T-cell (primary cell): ENCODE measurements around the gene CRACR2B. TPM values are rescaled to one million over a fixed set of nuclear protein-coding genes. Genes with fewer than 3 reads are reported as not detected.

ENCODE experiments used
- ATAC-seq, 4 experiments: fragments of 200-7000 bp in 3 of 4; fragments of 150-1000 bp in 1 of 4; cut with Tn5 transposase; replicated peaks in 1 of 4; 1 replicate in 3 of 4; 2 replicates in 1 of 4; pipeline ENCODE4 v1.10.0; 2021; ENCODE audit warnings: moderate library complexity in 3 of 4, mild to moderate bottlenecking in 2 of 4, moderate number of reproducible peaks in 1 of 4
- CTCF ChIA-PET, 2 donors: fragments of 300-600 bp; sonication (Branson Sonifier 250); formaldehyde crosslinking; loops; one replicate each; lab custom pipeline; 2022; ENCODE audit warnings: antibody characterized with exemption in 2 of 2; lab: Charles Lee
- POLR2A ChIA-PET, 2 donors: fragments of 300-600 bp; sonication (Branson Sonifier 250); formaldehyde crosslinking; loops; one replicate each; lab custom pipeline; 2022; ENCODE audit warnings: antibody characterized with exemption in 2 of 2; lab: Charles Lee
- DNase-seq, 35 experiments: peaks; one replicate each; pipeline versions ENCODE4 v3.0.0 to v3.0.0-alpha.2; 2013 to 2023
- H3K27ac ChIP-seq: one replicate; pipeline ENCODE4 v1.5.1; 2013; ENCODE audit warnings: low read length
- H3K27me3 ChIP-seq, 2 experiments: replicated peaks in 1 of 2; 1 replicate in 1 of 2; 2 replicates in 1 of 2; pipeline versions ENCODE4 v1.6.1 to v1.7.0; 2013; ENCODE audit warnings: low read length in 1 of 2, mixed read lengths in 1 of 2; ENCODE audit not compliant: control insufficient read depth in 2 of 2, insufficient read depth in 2 of 2; ENCODE audit errors: extremely low read depth in 1 of 2
- H3K36me3 ChIP-seq, 2 donors: 1 replicate in 1 of 2; 2 replicates in 1 of 2; pipeline versions ENCODE4 v1.6.1 to v1.7.0; 2013; ENCODE audit warnings: low read length in 1 of 2; ENCODE audit not compliant: control insufficient read depth in 2 of 2, insufficient read depth in 1 of 2; ENCODE audit errors: extremely low read depth in 1 of 2
- H3K4me1 ChIP-seq, 2 experiments: 1 replicate in 1 of 2; 2 replicates in 1 of 2; pipeline versions ENCODE4 v1.6.1 to v1.7.0; 2013; ENCODE audit warnings: low read length in 2 of 2, mixed read lengths in 1 of 2; ENCODE audit not compliant: insufficient read depth in 2 of 2, control insufficient read depth in 1 of 2; ENCODE audit errors: extremely low read depth in 1 of 2
- H3K4me3 ChIP-seq, 2 donors: 1 replicate in 1 of 2; 2 replicates in 1 of 2; pipeline versions ENCODE4 v1.5.1 to v1.7.0; 2013; ENCODE audit warnings: mild to moderate bottlenecking in 2 of 2, low read length in 1 of 2, moderate library complexity in 1 of 2; ENCODE audit not compliant: control insufficient read depth in 1 of 2; ENCODE audit errors: extremely low read depth in 1 of 2
- H3K9me3 ChIP-seq: 2 replicates; pipeline ENCODE4 v1.7.0; 2013
- H3K27ac Mint-ChIP-seq, 2 donors: one replicate each; pipeline ENCODE4 v1.8.0; 2020 to 2021; ENCODE audit warnings: mild to moderate bottlenecking in 2 of 2, mixed read lengths in 2 of 2
- H3K27me3 Mint-ChIP-seq, 2 donors: one replicate each; pipeline ENCODE4 v1.8.0; 2021 to 2022; ENCODE audit warnings: mixed read lengths in 2 of 2
- H3K36me3 Mint-ChIP-seq: one replicate; pipeline ENCODE4 v1.8.0; 2021; ENCODE audit warnings: mixed read lengths
- H3K4me1 Mint-ChIP-seq, 3 donors: one replicate each; pipeline ENCODE4 v1.8.0; 2020 to 2022; ENCODE audit warnings: mixed read lengths in 3 of 3, mild to moderate bottlenecking in 1 of 3
- H3K4me3 Mint-ChIP-seq, 3 donors: one replicate each; pipeline ENCODE4 v1.8.0; 2020 to 2022; ENCODE audit warnings: mild to moderate bottlenecking in 3 of 3, mixed read lengths in 3 of 3, moderate library complexity in 3 of 3
- H3K9me3 Mint-ChIP-seq, 3 donors: one replicate each; pipeline ENCODE4 v1.8.0; 2020 to 2022; ENCODE audit warnings: mixed read lengths in 3 of 3
- WGBS: methylation state at CpG from one replicate; pipeline ENCODE4 v1.1.5; 2013; ENCODE audit warnings: missing lambda C conversion rate; ENCODE audit not compliant: insufficient coverage; 5-methylcytosine and 5-hydroxymethylcytosine counted together
- total RNA-seq, 35 experiments: library from RNA in 6 of 35; stranded (reverse) in 6 of 35; fragments of 120-200 nt in 1 of 35; gene quantifications; one replicate each; pipeline versions ENCODE4 v1.2.1 to v1.2.4 and lab custom pipeline; 2013 to 2026

Gene CRACR2B
- total RNA-seq, 5 donors from 2014 or later (not counting 1 experiment from before 2014, with no cell fraction given) = 1.4 to 2.9 (median 1.5) TPM

GRCh38 chr11:832529-833113, 4.9 kb downstream of the CRACR2B start, which contains the start of gene CD151:
Gene CD151 (plus strand): TSS chr11:832952. CDS start chr11:836070, 3,118 bp downstream.
- POLR2A ChIA-PET = no interaction called here

GRCh38 chr11:833114-833791, 5.5 kb downstream of the CRACR2B start:
- H3K4me1 ChIP-seq = peaks cover 18 to 76% of the 10 kb centered on the region in 2 experiments
- peaks cover 0 to 4% of the 10 kb centered on the region in 2 donors for H3K36me3 ChIP-seq
- H3K9me3 Mint-ChIP-seq = no peaks in the 10 kb centered on the region
- H3K4me1 Mint-ChIP-seq = peaks cover 15 to 39% (median 22%) of the 10 kb centered on the region in 3 donors
- peak overlapping the region; percentile 34 to 39 for H3K4me3 ChIP-seq
- 3% methylated on average over 50 of the region's 55 CpGs for WGBS
- CTCF ChIA-PET = no interaction called here
- no peak overlapping the region for H3K27ac ChIP-seq
- no peaks in the 10 kb centered on the region for H3K36me3 Mint-ChIP-seq
- peak overlapping the region; percentile 53 to 71 (median 63) for H3K4me3 Mint-ChIP-seq
- ATAC-seq (peak; percentile 24 to 44 (median 31)), DNase-seq (peak in 4 of 35 experiments; percentile 27 to 54 (median 34))
- peaks cover 4 to 25% of the 10 kb centered on the region in 2 donors for H3K27me3 Mint-ChIP-seq
- no peak overlapping the region for H3K27ac Mint-ChIP-seq
- POLR2A ChIA-PET = no interaction called here
- H3K9me3 ChIP-seq = no peaks in the 10 kb centered on the region
- H3K27me3 ChIP-seq = peaks cover 0 to 58% of the 10 kb centered on the region in 2 experiments

More at GRCh38 chr11:832529-833113, 4.9 kb downstream of the CRACR2B start, which contains the start of gene CD151:
- Histone ChIP-seq H3K9me3 (no peaks in the 10 kb centered on the region), H3K27ac (no peak within 1 kb of the TSS), H3K27me3 (peaks cover 0 to 65% of the 10 kb centered on the region in 2 experiments), H3K4me3 (peak within 1 kb of the TSS; percentile 34 to 47), H3K36me3 (no peaks in the 10 kb centered on the region), H3K4me1 (peaks cover 18 to 77% of the 10 kb centered on the region in 2 experiments)
- H3K27me3 Mint-ChIP-seq = peaks cover 7 to 32% of the 10 kb centered on the region in 2 donors
- H3K4me1 Mint-ChIP-seq = peaks cover 21 to 45% (median 28%) of the 10 kb centered on the region in 3 donors
- CTCF ChIA-PET = no interaction called here
- ATAC-seq (peak; percentile 68 to 72 (median 68)), DNase-seq (peak in 7 of 35 experiments; percentile 37 to 78 (median 38))
- no peaks in the 10 kb centered on the region for H3K36me3 Mint-ChIP-seq
- 3% methylated on average over 55 of the region's 67 CpGs for WGBS
- H3K27ac Mint-ChIP-seq = no peak within 1 kb of the TSS
- peak within 1 kb of the TSS; percentile 53 to 78 (median 71) for H3K4me3 Mint-ChIP-seq
- no peaks in the 10 kb centered on the region for H3K9me3 Mint-ChIP-seq

- no peaks in the 10 kb centered on the region for H3K9me3 ChIP-seq
- ATAC-seq (no peak), DNase-seq (no peak)
- Mint-ChIP-seq H3K9me3 (no peaks in the 10 kb centered on the region), H3K4me3 (peak overlapping the region; percentile 53 to 71 (median 63)), H3K36me3 (peaks cover 2% of the 10 kb centered on the region), H3K27ac (peak overlapping the region in 1 of 2 donors; percentile 15), H3K27me3 (peaks cover 4 to 22% of the 10 kb centered on the region in 2 donors), H3K4me1 (peaks cover 13 to 33% (median 19%) of the 10 kb centered on the region in 3 donors)
- 97% methylated on average over 4 of the region's 9 CpGs for WGBS
- CTCF ChIA-PET = no interaction called here
- POLR2A ChIA-PET = interaction anchor here in 1 of 2 donors (0.6 kb wide), 1 partner anchor 1089 kb away, joined by 4 read pairs; no protein-coding TSS in a partner anchor
- H3K27ac ChIP-seq = no peak overlapping the region
- peaks cover 18 to 70% of the 10 kb centered on the region in 2 experiments for H3K4me1 ChIP-seq
- no peak overlapping the region for H3K4me3 ChIP-seq
- H3K36me3 ChIP-seq = peaks cover 0 to 11% of the 10 kb centered on the region in 2 donors
- peaks cover 0 to 52% of the 10 kb centered on the region in 2 experiments for H3K27me3 ChIP-seq
Measured at GRCh38 chr11:833849-834311, 6.2 kb downstream of the CRACR2B start.

- no peaks in the 10 kb centered on the region for H3K9me3 Mint-ChIP-seq
- ATAC-seq (no peak), DNase-seq (no peak)
- H3K4me1 Mint-ChIP-seq = peaks cover 9 to 27% (median 11%) of the 10 kb centered on the region in 3 donors
- Histone ChIP-seq H3K27me3 (peaks cover 0 to 44% of the 10 kb centered on the region in 2 experiments), H3K4me3 (no peak overlapping the region), H3K36me3 (peaks cover 0 to 18% of the 10 kb centered on the region in 2 donors), H3K9me3 (no peaks in the 10 kb centered on the region), H3K27ac (no peak overlapping the region), H3K4me1 (peaks cover 15 to 62% of the 10 kb centered on the region in 2 experiments)
- 62% methylated on average over 28 of the region's 31 CpGs for WGBS
- H3K27ac Mint-ChIP-seq = no peak overlapping the region
- H3K4me3 Mint-ChIP-seq = peak overlapping the region in 2 of 3 donors; percentile 39 to 63
- CTCF ChIA-PET = no interaction called here
- H3K36me3 Mint-ChIP-seq = peaks cover 2% of the 10 kb centered on the region
- H3K27me3 Mint-ChIP-seq = peaks cover under 1 to 14% of the 10 kb centered on the region in 2 donors
- POLR2A ChIA-PET = interaction anchor here (0.5 to 0.6 kb wide), 2 partner anchors 753 to 1088 kb away, joined by 4 to 9 read pairs; no protein-coding TSS in a partner anchor
Measured at GRCh38 chr11:834371-835316, 6.9 kb downstream of the CRACR2B start.

- DNase-seq (no peak), ATAC-seq (no peak)
- peaks cover 0 to 7% of the 10 kb centered on the region in 2 donors for H3K27me3 Mint-ChIP-seq
- Histone ChIP-seq H3K36me3 (peaks cover 5 to 26% of the 10 kb centered on the region in 2 donors), H3K27me3 (peaks cover 0 to 28% of the 10 kb centered on the region in 2 experiments), H3K4me3 (no peak overlapping the region), H3K27ac (no peak overlapping the region), H3K4me1 (peaks cover 2 to 61% of the 10 kb centered on the region in 2 experiments), H3K9me3 (no peaks in the 10 kb centered on the region)
- WGBS = 95% methylated on average over 11 of the region's 14 CpGs
- no peak overlapping the region for H3K4me3 Mint-ChIP-seq
- ChIA-PET CTCF (no interaction called here), POLR2A (no interaction called here)
- peaks cover 20 to 35% (median 20%) of the 10 kb centered on the region in 3 donors for H3K4me1 Mint-ChIP-seq
- peaks cover 2% of the 10 kb centered on the region for H3K36me3 Mint-ChIP-seq
- H3K27ac Mint-ChIP-seq = no peak overlapping the region
- no peaks in the 10 kb centered on the region for H3K9me3 Mint-ChIP-seq
Measured at GRCh38 chr11:836274-836673, 8.6 kb downstream of the CRACR2B start.
